ENCODE data around the gene SEC22B. TPM values are rescaled to one million over a fixed set of nuclear protein-coding genes. Genes with fewer than 3 reads are reported as not detected.
"Not testable (repeated sequence)": the region's sequence is repeated elsewhere in the genome, so short reads cannot be mapped to it uniquely, and the experiment has no call there.

SEC22B gene
- total RNA-seq = 10 to 100 TPM; 23.9 to 29.7 TPM

DNA sequence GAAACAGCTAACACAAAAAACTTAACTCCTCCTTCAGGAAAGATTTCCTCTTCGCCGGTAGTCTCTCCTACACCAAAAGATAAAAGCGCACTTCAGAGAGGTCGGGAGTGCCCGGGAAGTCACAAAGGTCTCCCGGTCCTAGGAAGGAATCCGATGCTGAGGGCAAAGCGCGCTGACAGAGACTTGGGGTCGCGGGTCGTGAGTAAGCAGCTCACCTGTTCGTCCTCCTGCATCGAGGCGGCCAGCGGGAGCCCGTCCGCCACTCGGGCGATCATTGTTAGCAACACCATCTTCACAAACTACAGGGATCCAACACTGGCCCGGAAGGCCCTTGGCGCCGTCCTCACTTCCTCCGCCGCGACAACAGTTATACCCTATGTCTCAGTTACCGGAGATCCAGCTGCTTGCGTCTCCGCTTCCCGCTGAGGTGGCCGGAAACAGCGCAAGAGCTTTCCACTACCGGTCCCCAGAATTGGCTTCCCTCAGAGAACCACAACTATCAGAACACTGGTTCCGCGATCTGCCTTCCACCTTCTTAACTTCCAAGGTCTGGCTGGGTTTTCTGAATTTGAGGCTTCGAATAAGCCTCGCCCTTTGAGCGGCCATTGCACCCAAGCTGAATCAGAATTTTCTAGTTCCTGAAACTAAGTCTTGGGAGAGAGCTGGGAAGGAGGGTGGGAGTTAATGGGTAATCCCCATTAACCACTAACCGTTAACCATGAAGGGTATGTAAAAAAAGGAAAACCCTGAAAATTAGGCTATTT, at the start of gene SEC22B:
Gene SEC22B (minus strand): TSS at position 429 of the 764 bp plus-strand sequence. CDS start 139 bp downstream, at position 290.
- Mint-ChIP-seq H3K9me3 (no peaks in the 10 kb centered on the region), H3K27me3 (peaks cover 0 to 4% of the 10 kb centered on the region in 2 donors), H3K36me3 (peaks cover 8% of the 10 kb centered on the region), H3K4me3 (peak within 1 kb of the TSS; percentile 99), H3K27ac (peak within 1 kb of the TSS; percentile 99), H3K4me1 (ENCODE audit: low read depth in 2 of 2) (peaks cover 4 to 6% of the 10 kb centered on the region in 2 donors)
- peak; percentile 99 to 100 for ATAC-seq
- DNase-seq (ENCODE audit: low spot score) = peak; percentile 91

DNA sequence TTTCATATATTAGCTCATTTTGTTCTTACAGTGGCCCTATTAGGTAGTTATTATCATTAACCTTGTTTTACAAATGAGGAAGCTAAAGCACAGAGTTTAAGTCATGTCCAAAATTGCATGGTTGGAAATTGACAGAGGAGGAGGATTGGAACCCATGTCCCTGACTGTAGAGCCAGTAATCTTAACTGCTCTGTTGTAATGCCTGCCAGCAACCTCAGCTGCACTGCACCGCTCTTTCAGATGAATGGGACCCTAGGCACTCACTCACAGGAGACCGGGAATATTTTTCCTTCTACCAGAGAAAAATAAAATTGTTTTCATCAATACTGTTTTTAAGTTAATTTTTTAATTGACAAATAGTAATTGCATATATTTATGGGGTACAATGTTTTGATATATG, 41.6 kb upstream of the SEC22B start:
- H3K27ac Mint-ChIP-seq; H3K4me3 Mint-ChIP-seq; H3K27me3 Mint-ChIP-seq; H3K36me3 Mint-ChIP-seq; H3K9me3 Mint-ChIP-seq; H3K4me1 Mint-ChIP-seq (ENCODE audit: low read depth in 2 of 2); DNase-seq (ENCODE audit: low spot score); ATAC-seq: not testable (repeated sequence)

DNA sequence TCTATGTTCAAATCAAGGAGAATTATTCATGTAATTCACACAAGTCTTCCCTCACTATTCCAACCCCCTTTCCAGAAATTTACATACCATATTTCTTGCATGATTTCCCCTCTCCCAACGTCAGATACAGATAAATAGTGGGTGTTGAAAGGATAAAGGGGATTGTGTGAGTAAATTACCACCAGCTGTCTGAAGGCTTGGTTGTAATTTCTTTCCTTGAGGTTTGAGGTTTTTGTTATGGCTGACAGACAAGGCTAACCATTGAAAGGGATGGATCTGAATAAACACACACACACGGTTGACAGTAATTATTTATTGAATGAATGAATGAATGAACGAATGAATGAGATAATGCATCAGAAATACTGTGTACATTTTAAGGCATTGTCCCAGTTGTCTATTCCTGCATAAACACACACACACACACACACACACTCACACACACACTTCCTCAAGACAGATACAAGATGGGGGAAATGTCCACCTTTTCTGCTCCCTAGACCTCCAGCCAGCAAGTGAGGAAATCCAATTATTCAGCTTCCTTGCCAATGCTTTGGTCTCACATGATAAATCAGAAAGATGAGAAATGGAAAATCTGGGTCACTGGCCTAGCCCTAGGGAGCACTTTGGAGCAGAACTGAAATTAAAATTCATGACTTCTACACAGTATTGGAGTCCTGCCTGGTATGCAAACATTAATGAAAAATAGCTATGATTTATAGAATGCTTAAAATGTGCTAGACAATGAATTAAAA, 41.0 kb upstream of the SEC22B start:
- not testable (repeated sequence) for H3K4me3 Mint-ChIP-seq; H3K4me1 Mint-ChIP-seq (ENCODE audit: low read depth in 2 of 2); H3K27ac Mint-ChIP-seq; H3K9me3 Mint-ChIP-seq; H3K36me3 Mint-ChIP-seq; H3K27me3 Mint-ChIP-seq; ATAC-seq; DNase-seq (ENCODE audit: low spot score)

DNA sequence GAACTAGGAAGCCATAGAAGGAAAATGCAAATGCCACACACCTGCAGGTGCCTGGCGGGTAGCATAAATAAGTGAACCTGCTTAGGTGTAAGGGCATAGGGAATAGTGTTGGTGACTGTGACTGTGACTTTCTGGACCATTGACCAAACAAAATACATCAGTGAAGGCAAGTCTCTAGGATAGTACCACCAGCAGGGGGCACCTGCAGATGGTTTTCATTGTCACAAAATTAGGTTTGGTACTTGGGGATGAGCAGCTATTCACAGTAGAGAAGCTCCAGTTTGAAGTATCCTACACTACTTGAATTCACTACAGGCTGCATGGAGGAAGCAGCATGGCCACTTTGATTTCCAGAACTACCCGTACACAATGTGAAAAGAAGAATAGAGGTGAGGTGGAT, 37.3 kb upstream of the SEC22B start:
- not testable (repeated sequence) for H3K9me3 Mint-ChIP-seq; DNase-seq (ENCODE audit: low spot score); H3K27me3 Mint-ChIP-seq; H3K27ac Mint-ChIP-seq; H3K4me3 Mint-ChIP-seq; H3K36me3 Mint-ChIP-seq; H3K4me1 Mint-ChIP-seq (ENCODE audit: low read depth in 2 of 2)
- peak in 1 of 2 donors; percentile 57 for ATAC-seq

DNA sequence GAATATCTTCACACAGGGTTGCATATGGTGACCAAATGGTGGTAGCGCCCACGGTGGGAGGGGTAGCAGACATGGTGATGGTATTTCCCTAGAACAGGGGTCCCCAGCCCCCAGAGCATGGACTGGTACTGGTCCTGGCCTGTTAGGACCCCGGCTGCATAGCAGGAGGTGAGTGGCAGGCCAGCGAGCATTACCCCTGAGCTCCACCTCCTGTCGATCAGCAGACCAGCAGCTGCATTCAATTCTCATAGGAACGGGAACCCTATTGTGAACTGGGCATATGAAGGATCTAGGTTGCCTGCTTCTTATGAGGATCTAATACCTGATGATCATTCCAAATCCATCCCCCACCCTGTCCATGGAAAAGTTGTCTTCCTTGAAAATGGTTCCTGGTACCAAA, 34.4 kb upstream of the SEC22B start:
- H3K27me3 Mint-ChIP-seq; DNase-seq (ENCODE audit: low spot score); H3K36me3 Mint-ChIP-seq; H3K27ac Mint-ChIP-seq; H3K9me3 Mint-ChIP-seq; H3K4me3 Mint-ChIP-seq; ATAC-seq; H3K4me1 Mint-ChIP-seq (ENCODE audit: low read depth in 2 of 2): not testable (repeated sequence)

DNA sequence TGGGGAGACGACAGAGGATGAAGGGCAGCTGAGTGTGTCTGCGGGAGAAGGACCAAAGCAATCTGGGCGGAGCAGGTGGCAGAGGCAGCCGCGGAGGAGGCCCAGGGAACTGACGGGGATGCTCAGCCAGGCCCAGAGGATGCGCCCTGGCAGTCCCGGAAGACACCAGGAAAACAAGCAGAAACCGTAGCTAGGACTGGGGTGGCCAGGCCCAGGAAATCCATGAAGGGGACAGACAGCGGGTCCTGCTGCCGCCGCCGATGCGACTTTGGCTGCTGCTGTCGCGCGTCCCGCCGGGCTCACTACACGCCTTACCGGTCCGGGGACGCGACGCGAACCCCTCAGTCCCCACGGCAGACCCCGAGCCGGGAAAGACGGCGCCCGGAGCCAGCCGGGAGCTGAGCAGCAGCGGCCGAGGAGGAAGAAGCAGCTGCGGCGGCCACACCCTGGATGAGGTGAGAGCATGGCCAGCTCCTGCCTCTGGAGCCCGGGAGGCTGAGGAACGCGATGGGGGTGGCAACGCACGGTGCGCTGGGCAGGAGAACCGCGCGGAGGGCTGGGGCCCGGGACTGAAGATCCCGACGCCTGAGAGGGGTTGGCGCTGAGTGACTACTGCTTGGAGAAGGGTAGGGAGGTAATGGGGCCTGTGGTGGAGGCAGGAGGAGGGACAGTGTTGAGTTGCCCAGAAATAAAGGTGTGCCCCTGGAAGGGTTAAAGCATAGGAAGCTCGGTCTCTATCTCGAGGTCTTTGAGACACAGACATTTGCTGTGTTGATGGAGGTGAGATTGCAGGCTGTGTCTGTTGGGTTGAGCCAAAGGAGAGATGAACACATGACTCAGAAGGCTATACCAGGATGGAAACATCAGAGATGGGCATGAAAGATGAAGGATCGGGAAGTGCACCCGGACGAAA, 20.8 kb upstream of the SEC22B start:
- not testable (repeated sequence) for H3K4me3 Mint-ChIP-seq; H3K9me3 Mint-ChIP-seq; DNase-seq (ENCODE audit: low spot score); H3K36me3 Mint-ChIP-seq; H3K27me3 Mint-ChIP-seq; H3K4me1 Mint-ChIP-seq (ENCODE audit: low read depth in 2 of 2); H3K27ac Mint-ChIP-seq
- peak in 1 of 2 donors; percentile 43 for ATAC-seq

DNA sequence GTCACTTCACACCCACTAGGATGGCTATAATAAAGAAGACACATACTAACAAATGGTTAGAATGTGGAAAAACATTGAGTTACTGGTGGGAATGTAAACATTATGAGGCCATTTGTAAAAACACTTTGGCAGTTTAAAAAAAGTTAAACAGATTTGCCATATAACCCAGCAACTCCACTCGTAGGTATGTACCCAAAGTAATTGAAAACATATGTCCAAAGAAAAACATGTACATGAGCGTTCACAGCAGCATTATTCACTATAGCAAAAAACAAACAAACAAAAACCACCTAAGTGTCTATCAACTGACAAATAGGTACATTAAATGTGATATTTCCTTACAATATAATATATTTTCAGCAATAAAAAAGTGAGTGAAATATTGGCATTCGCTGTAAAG, 12.3 kb upstream of the SEC22B start:
- H3K9me3 Mint-ChIP-seq, H3K27me3 Mint-ChIP-seq: not testable (repeated sequence)

DNA sequence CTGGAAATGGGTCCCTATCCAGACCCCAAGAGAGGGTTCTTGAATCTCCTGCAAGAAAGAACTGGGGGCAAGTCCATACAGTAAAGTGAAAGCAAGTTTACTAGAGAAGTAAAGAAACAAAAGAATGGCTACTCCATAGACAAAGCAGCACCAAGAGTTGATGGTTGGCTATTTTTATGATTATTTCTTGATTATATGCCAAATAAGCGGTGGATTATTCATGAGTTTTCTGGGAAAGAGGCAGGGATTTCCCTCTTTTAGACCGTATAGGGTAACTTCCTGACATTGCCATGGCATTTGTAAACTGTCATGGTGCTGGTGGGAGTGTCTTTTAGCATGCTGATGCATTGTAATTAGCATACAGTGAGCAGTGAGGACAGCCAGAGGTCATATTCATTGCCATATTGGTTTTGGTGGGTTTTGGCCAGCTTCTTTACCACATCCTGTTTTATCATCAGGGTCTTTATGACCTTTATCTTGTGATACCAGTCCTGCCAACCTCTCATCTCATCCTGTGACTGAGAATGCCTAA, 5.9 kb upstream of the SEC22B start:
- ATAC-seq, H3K9me3 Mint-ChIP-seq: not testable (repeated sequence)

More for the DNA sequence above, 12.3 kb upstream of the SEC22B start:
- ATAC-seq; H3K4me1 Mint-ChIP-seq (ENCODE audit: low read depth in 2 of 2); DNase-seq (ENCODE audit: low spot score); H3K36me3 Mint-ChIP-seq; H3K4me3 Mint-ChIP-seq; H3K27ac Mint-ChIP-seq: not testable (repeated sequence)

DNA sequence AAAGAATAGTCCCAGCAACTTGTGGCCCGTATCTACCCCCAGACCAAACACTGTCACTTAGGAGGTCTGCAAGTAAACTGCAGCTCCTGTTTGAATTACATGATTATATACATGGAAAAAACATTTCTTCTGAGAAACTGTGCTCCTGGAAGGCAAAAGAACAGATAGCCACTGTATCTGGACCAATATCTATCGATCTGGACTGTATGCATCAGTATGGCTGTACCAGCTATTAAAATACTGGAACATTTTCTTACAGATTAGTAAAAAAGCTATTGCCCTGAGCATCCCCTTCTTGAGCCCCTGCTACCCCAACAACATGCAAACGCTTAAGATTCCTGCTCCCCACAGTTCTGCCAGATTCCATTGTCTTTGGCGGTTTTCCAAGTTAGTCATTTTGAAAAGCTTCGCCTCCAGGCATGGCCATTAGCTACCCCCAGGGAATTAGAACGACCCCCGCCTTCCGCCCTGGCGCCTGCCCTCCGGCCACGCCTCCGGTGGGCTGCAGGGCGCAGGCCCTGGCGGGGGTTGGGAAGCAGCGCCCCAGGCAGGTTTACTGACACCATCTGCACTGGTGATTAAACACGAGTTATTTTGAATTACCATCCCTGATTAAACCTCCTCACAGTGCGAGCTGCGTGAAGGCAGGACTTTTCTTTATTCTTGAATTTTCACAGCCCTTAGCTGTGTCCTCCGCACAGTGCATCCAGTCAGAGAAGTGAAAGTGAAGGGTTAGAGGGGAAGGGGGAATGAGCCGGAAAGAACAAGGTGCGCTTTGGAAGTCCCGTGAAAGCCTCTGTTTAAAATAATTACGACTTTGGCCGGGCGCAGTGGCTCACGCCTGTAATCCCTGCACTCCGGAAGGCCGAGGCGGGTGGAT, 3.7 kb upstream of the SEC22B start:
- H3K9me3 Mint-ChIP-seq; DNase-seq (ENCODE audit: low spot score); H3K4me3 Mint-ChIP-seq; H3K36me3 Mint-ChIP-seq; H3K27ac Mint-ChIP-seq; ATAC-seq; H3K27me3 Mint-ChIP-seq; H3K4me1 Mint-ChIP-seq (ENCODE audit: low read depth in 2 of 2): not testable (repeated sequence)

More for the DNA sequence above, 5.9 kb upstream of the SEC22B start:
- not testable (repeated sequence) for H3K27ac Mint-ChIP-seq; DNase-seq (ENCODE audit: low spot score); H3K4me3 Mint-ChIP-seq; H3K4me1 Mint-ChIP-seq (ENCODE audit: low read depth in 2 of 2); H3K36me3 Mint-ChIP-seq; H3K27me3 Mint-ChIP-seq

DNA sequence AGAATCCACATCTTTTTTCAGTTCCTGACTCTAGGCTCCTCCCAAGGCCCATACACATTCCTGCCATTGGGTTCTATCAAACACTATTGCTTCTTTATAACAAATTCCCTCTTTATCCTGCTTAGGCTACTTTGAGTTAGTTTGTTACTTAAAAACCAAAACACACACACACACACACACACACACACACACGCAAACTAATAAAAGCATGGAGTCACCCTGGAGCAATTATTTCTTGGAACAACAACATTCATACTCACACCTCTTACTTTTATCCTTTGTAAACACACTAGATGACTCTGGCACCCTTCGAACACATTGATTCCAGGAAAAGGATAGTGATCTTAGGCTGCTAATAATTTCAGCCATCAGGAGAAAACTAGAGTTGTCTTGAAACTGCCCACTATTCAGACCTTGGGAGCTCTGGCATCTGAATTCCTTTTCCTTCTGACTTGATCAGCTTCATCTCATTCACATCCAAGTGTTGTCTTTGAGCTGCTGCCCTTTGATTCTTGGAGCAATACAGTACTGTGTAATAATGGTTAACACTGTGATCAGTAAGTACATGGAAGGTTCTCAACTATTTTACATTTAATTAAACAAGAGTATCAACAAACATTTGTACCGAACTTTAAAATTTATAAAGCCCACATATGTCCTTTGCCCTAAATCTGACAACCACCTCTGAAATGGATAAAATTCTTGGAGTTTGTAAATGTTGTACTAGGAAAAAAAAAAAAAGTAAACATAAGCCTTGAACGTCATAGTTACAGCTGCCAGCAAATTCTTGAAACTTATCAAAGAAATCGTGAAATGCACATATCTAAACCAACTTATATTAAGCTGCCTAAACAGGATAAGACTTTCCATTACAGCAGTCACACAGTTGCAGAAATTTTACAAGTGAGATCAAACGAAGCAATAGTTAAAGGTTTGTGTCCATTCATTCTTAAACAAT, 2.8 kb upstream of the SEC22B start:
- peaks cover 8% of the 10 kb centered on the region for H3K36me3 Mint-ChIP-seq
- no peak for DNase-seq (ENCODE audit: low spot score)
- H3K27me3 Mint-ChIP-seq = peaks cover 0 to 4% of the 10 kb centered on the region in 2 donors
- peaks cover 4 to 6% of the 10 kb centered on the region in 2 donors for H3K4me1 Mint-ChIP-seq (ENCODE audit: low read depth in 2 of 2)
- H3K27ac Mint-ChIP-seq = no peak overlapping the region
- H3K9me3 Mint-ChIP-seq = no peaks in the 10 kb centered on the region
- ATAC-seq = no peak
- H3K4me3 Mint-ChIP-seq = no peak overlapping the region

DNA sequence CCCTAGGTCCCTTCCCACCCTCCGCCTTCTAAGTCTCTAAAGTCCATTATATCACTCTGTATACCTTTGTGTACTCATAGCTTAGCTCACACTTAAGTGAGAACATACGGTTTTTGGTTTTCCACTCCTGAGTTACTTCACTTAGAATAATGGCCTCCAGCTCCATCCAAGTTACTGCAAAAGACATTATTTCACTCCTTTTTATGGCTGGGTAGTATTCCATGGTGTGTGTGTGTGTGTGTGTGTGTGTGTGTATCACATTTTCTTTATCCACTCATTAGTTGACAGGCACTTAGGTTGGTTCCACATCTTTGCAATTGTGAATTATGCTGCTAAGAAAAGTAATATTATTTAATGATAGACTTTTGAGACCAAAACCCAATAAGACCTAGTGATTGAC, 1.7 kb upstream of the SEC22B start:
- not testable (repeated sequence) for DNase-seq (ENCODE audit: low spot score); H3K4me1 Mint-ChIP-seq (ENCODE audit: low read depth in 2 of 2)

DNA sequence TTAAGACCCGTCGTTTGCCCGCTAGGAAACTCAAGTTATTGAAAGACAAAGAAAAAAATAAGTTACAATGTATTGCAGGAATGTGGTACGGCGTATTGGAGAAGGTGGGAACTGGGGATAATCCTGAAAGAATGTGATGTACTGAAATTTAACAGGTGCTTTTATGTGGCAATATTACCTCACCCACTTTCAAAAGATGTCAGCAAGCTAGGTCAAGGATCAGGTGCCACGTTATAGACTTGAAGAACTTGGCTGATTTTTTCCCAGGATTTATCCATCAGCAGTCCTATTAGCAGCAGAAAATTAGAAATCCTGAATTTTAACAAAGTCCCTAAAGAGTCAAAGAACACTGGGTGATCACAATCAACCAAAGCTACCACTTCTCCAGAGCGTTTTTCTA, 632 bp downstream of the SEC22B start:
- not testable (repeated sequence) for H3K36me3 Mint-ChIP-seq; DNase-seq (ENCODE audit: low spot score); H3K27me3 Mint-ChIP-seq; H3K4me1 Mint-ChIP-seq (ENCODE audit: low read depth in 2 of 2); ATAC-seq; H3K9me3 Mint-ChIP-seq
- H3K4me3 Mint-ChIP-seq = peak overlapping the region; percentile 99
- H3K27ac Mint-ChIP-seq = peak overlapping the region; percentile 99

More for the DNA sequence above, 1.7 kb upstream of the SEC22B start:
- H3K9me3 Mint-ChIP-seq, H3K36me3 Mint-ChIP-seq, ATAC-seq, H3K27ac Mint-ChIP-seq, H3K4me3 Mint-ChIP-seq, H3K27me3 Mint-ChIP-seq: not testable (repeated sequence)

Measured in natural killer cell treated with Interleukin-12 subunit alpha and Interleukin-12 subunit beta and Interleukin-15 and Interleukin-18, amount 100 ng/mL, for 72 hours (primary cell).